NCI-H748 (cell line): ENCODE measurements around the gene LRRC14B.
"Not testable (repeated sequence)": the region's sequence is repeated elsewhere in the genome, so short reads cannot be mapped to it uniquely, and the experiment has no call there.

Experiments used
- DNase-seq: peaks from one replicate; lab custom pipeline; 2025; ENCODE audit not compliant: unreplicated experiment; lab: John Stamatoyannopoulos, UW

Gene LRRC14B

DNA sequence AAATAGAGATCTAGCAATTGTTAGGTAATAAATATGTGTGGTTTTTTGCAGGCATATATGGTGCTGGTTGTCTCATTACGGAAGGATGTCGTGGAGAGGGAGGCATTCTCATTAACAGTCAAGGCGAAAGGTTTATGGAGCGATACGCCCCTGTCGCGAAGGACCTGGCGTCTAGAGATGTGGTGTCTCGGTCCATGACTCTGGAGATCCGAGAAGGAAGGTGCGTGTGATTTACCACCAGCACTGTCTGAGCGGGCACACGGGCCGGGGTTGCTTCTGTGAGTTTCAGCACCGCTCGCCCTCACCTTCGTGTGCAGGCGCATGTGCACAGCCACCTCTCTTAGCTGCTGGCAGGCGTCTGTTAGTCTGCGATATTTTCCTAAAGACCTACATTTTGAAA is 42.1 kb downstream of the LRRC14B start:
- DNase-seq: not testable (repeated sequence)

- DNase-seq: no peak
Measured at GRCh38 chr5:234450-234849, 43.2 kb downstream of the LRRC14B start.

DNA sequence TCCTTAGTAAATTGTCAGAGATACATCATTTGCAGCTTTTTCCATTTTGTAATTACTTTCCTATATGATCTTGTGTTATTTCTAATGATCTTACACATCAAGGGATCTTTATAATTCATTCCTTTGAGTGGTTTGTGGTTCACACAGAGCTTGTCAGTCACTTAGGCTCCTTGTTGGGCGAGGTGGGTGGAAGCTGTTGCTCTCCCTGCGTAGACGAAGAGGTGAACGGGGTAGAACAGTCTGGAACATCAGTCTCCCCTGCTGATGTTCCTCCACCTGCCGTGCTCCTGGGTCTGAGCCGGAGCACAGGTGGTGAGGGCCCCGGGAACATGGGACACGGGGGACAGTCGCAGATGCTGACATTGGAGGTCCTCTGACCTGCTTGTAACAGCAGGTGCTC is 44.2 kb downstream of the LRRC14B start:
- not testable (repeated sequence) for DNase-seq

- DNase-seq: not testable (repeated sequence)
Measured at GRCh38 chr5:237931-238330, 46.6 kb downstream of the LRRC14B start.

GRCh38 chr5:240550-240949 is 49.3 kb downstream of the LRRC14B start:
- not testable (repeated sequence) for DNase-seq

GRCh38 chr5:241045-241669 is 49.9 kb downstream of the LRRC14B start:
- not testable (repeated sequence) for DNase-seq

- not testable (repeated sequence) for DNase-seq
Measured at GRCh38 chr5:243683-244367, 52.5 kb downstream of the LRRC14B start.

DNA sequence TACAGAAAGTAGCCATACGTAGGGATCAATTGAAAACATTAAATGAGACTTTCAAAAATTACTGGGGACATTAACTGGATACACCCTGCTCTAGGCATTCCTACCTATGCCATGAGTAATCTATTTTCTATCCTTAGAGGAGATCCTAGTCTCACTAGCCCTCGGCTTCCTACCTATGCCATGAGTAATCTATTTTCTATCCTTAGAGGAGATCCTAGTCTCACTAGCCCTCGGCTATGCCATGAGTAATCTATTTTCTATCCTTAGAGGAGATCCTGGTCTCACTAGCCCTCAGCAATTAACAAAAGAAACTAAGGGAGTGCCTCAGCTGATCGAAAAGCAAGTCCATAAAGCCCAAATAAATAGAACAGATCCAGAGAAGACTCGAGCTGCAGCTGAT is 54.4 kb downstream of the LRRC14B start:
- not testable (repeated sequence) for DNase-seq
